Measurements from ENCODE around the gene ADAP1.

Gene ADAP1

GRCh38 chr7:921071-921461, 33.4 kb downstream of the ADAP1 start:
- H3K4me3 ChIP-seq (ENCODE audit: low read depth in 1 of 2, low read length in 1 of 2), result no peak overlapping the region
- H3K9me3 ChIP-seq, result no peaks in the 10 kb centered on the region
- H3K27ac ChIP-seq, result no peak overlapping the region
- H3K27me3 ChIP-seq, result peaks cover 23% of the 10 kb centered on the region
- H3K36me3 ChIP-seq, result peaks cover 42% of the 10 kb centered on the region
- TF ChIP-seq, protein P1, sequence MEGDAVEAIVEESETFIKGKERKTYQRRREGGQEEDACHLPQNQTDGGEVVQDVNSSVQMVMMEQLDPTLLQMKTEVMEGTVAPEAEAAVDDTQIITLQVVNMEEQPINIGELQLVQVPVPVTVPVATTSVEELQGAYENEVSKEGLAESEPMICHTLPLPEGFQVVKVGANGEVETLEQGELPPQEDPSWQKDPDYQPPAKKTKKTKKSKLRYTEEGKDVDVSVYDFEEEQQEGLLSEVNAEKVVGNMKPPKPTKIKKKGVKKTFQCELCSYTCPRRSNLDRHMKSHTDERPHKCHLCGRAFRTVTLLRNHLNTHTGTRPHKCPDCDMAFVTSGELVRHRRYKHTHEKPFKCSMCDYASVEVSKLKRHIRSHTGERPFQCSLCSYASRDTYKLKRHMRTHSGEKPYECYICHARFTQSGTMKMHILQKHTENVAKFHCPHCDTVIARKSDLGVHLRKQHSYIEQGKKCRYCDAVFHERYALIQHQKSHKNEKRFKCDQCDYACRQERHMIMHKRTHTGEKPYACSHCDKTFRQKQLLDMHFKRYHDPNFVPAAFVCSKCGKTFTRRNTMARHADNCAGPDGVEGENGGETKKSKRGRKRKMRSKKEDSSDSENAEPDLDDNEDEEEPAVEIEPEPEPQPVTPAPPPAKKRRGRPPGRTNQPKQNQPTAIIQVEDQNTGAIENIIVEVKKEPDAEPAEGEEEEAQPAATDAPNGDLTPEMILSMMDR (IDR thresholded peaks at IDR 0.05), result no peak
- peaks cover 18 to 29% of the 10 kb centered on the region in 2 experiments for H3K4me1 ChIP-seq (ENCODE audit: control insufficient read depth in 1 of 2, insufficient read depth in 1 of 2, low read depth in 1 of 2, low read length in 1 of 2)

GRCh38 chr7:920351-921070, 34.0 kb downstream of the ADAP1 start:
- no peaks in the 10 kb centered on the region for H3K9me3 ChIP-seq
- peaks cover 20% of the 10 kb centered on the region for H3K27me3 ChIP-seq
- H3K4me3 ChIP-seq (ENCODE audit: low read depth in 1 of 2, low read length in 1 of 2), result no peak overlapping the region
- H3K36me3 ChIP-seq, result peaks cover 41% of the 10 kb centered on the region
- peaks cover 18 to 29% of the 10 kb centered on the region in 2 experiments for H3K4me1 ChIP-seq (ENCODE audit: control insufficient read depth in 1 of 2, insufficient read depth in 1 of 2, low read depth in 1 of 2, low read length in 1 of 2)
- TF ChIP-seq, protein P1 (IDR thresholded peaks at IDR 0.05), result no peak
- H3K27ac ChIP-seq, result no peak overlapping the region

DNA sequence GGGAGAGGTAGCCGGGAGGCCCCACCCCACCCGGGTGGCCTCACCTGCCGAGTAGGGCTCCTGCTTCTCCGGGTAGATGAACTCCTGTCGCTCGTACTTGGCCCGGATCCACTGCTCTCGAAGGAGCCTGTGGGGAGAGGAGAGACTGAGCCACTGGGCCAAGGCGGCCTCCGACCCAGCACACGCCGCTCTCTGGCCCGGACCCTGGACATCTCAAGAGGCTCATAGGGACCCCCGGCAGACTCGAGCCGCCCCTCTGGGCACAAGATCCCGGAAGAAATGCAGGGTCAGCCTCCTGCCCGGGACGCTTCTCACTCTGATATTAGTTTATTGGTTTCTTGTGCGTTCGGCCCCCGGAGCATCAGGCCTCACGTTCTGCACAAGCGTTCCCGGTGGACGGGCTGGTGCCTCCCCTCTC, 34.5 kb downstream of the ADAP1 start:
- H3K36me3 ChIP-seq, result peaks cover 43% of the 10 kb centered on the region
- H3K27me3 ChIP-seq, result peaks cover 17% of the 10 kb centered on the region
- H3K4me1 ChIP-seq (ENCODE audit: control insufficient read depth in 1 of 2, insufficient read depth in 1 of 2, low read depth in 1 of 2, low read length in 1 of 2), result peaks cover 18 to 29% of the 10 kb centered on the region in 2 experiments
- no peak overlapping the region for H3K4me3 ChIP-seq (ENCODE audit: low read depth in 1 of 2, low read length in 1 of 2)
- H3K27ac ChIP-seq, result no peak overlapping the region
- no peaks in the 10 kb centered on the region for H3K9me3 ChIP-seq
- TF ChIP-seq, protein P1 (IDR thresholded peaks at IDR 0.05), result no peak

DNA sequence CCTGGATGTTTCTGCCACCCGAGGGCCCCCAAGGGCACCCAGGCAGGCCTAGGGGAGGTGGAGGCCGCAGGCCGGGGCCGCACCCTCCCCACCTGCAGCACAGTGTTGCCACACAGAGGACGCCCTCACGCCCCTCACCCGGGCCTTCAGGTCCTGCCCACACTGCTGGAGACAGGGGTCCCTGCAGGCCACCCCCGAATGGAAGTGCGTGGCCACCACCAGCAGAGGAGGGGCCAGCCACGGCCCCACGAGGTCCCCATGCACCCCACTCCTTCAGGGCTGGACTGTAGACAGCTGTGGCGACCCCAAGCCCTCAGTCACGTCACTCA, 35.4 kb downstream of the ADAP1 start:
- H3K9me3 ChIP-seq, result no peaks in the 10 kb centered on the region
- no peak overlapping the region for H3K27ac ChIP-seq
- peaks cover 12% of the 10 kb centered on the region for H3K27me3 ChIP-seq
- peaks cover 41% of the 10 kb centered on the region for H3K36me3 ChIP-seq
- peaks cover 18 to 24% of the 10 kb centered on the region in 2 experiments for H3K4me1 ChIP-seq (ENCODE audit: control insufficient read depth in 1 of 2, insufficient read depth in 1 of 2, low read depth in 1 of 2, low read length in 1 of 2)
- no peak overlapping the region for H3K4me3 ChIP-seq (ENCODE audit: low read depth in 1 of 2, low read length in 1 of 2)
- TF ChIP-seq, protein P1 (IDR thresholded peaks at IDR 0.05), result no peak

GRCh38 chr7:918441-919113, 35.9 kb downstream of the ADAP1 start:
- Histone ChIP-seq H3K27ac (no peak overlapping the region), H3K36me3 (peaks cover 41% of the 10 kb centered on the region), H3K4me3 (ENCODE audit: low read depth in 1 of 2, low read length in 1 of 2) (no peak overlapping the region), H3K9me3 (no peaks in the 10 kb centered on the region), H3K4me1 (ENCODE audit: control insufficient read depth in 1 of 2, insufficient read depth in 1 of 2, low read depth in 1 of 2, low read length in 1 of 2) (peaks cover 16 to 21% of the 10 kb centered on the region in 2 experiments), H3K27me3 (peaks cover 12% of the 10 kb centered on the region)
- TF ChIP-seq, protein P1 (IDR thresholded peaks at IDR 0.05), result no peak
